ENCODE measurements around the gene SRXN1. TPM values are rescaled to one million over a fixed set of nuclear protein-coding genes. Genes with fewer than 3 reads are reported as not detected.

Gene SRXN1
- total RNA-seq, 1 donor from 2014 or later: 47.6 TPM

- DNase-seq (no peak), ATAC-seq (ENCODE audit: poor library complexity) (no peak)
- intact Hi-C loops (cut with DNase I): no loop called here
Observed at GRCh38 chr20:618980-619379, 34.0 kb downstream of the SRXN1 start.

- intact Hi-C loops (cut with DNase I): no loop called here
- no peak for DNase-seq
- ATAC-seq (ENCODE audit: poor library complexity): no peak
Observed at GRCh38 chr20:617934-618690, 34.9 kb downstream of the SRXN1 start.

GRCh38 chr20:615514-615913, 37.5 kb downstream of the SRXN1 start:
- ATAC-seq (ENCODE audit: poor library complexity): no peak
- DNase-seq: no peak
- intact Hi-C loops (cut with DNase I): no loop called here

- DNase-seq (no peak), ATAC-seq (ENCODE audit: poor library complexity) (no peak)
- intact Hi-C loops (cut with DNase I): no loop called here
Observed at GRCh38 chr20:611843-612185, 41.2 kb downstream of the SRXN1 start.

- no peak for DNase-seq
- intact Hi-C loops (cut with DNase I): no loop called here
Observed at GRCh38 chr20:611047-611842, 41.8 kb downstream of the SRXN1 start.

GRCh38 chr20:610130-611046, 42.6 kb downstream of the SRXN1 start, which contains the start of gene TCF15:
Gene TCF15 (minus strand): TSS chr20:610309. CDS start chr20:610237, 72 bp downstream.
- ATAC-seq (ENCODE audit: poor library complexity) (peak; percentile 88), DNase-seq (peak; percentile 75)
- intact Hi-C loops (cut with DNase I): no loop called here

More at GRCh38 chr20:611047-611842, 41.8 kb downstream of the SRXN1 start:
- no peak for ATAC-seq (ENCODE audit: poor library complexity)

- DNase-seq (no peak), ATAC-seq (ENCODE audit: poor library complexity) (no peak)
- intact Hi-C loops (cut with DNase I): loop anchor here (5.0 kb wide), 1 partner anchor 42 kb away; no protein-coding TSS in a partner anchor
Observed at GRCh38 chr20:609371-609964, 43.5 kb downstream of the SRXN1 start.

GRCh38 chr20:608970-609369, 44.0 kb downstream of the SRXN1 start:
- intact Hi-C loops (cut with DNase I): loop anchor here (5.0 kb wide), 1 partner anchor 42 kb away; no protein-coding TSS in a partner anchor
- DNase-seq (no peak), ATAC-seq (ENCODE audit: poor library complexity) (no peak)

GRCh38 chr20:607476-607875, 45.5 kb downstream of the SRXN1 start:
- intact Hi-C loops (cut with DNase I): loop anchor here (5.0 kb wide), 1 partner anchor 40 kb away; no protein-coding TSS in a partner anchor
- DNase-seq (no peak), ATAC-seq (ENCODE audit: poor library complexity) (no peak)

- ATAC-seq (ENCODE audit: poor library complexity) (no peak), DNase-seq (no peak)
- intact Hi-C loops (cut with DNase I): loop anchor here (5.0 kb wide), 1 partner anchor 38 kb away; no protein-coding TSS in a partner anchor
Observed at GRCh38 chr20:605237-605636, 47.8 kb downstream of the SRXN1 start.

- intact Hi-C loops (cut with DNase I): no loop called here
- ATAC-seq (ENCODE audit: poor library complexity) (peak; percentile 59), DNase-seq (no peak)
Observed at GRCh38 chr20:603116-603640, 49.8 kb downstream of the SRXN1 start.

- DNase-seq (peak; percentile 80), ATAC-seq (ENCODE audit: poor library complexity) (peak; percentile 74)
- intact Hi-C loops (cut with DNase I): no loop called here
Observed at GRCh38 chr20:602111-602970, 50.7 kb downstream of the SRXN1 start.

- intact Hi-C loops (cut with DNase I): no loop called here
- ATAC-seq (ENCODE audit: poor library complexity) (no peak), DNase-seq (no peak)
Observed at GRCh38 chr20:600736-601135, 52.3 kb downstream of the SRXN1 start.

GRCh38 chr20:600141-600540, 52.9 kb downstream of the SRXN1 start:
- DNase-seq: no peak
- no peak for ATAC-seq (ENCODE audit: poor library complexity)
- intact Hi-C loops (cut with DNase I): no loop called here

GRCh38 chr20:598133-598850, 54.7 kb downstream of the SRXN1 start:
- intact Hi-C loops (cut with DNase I): no loop called here
- no peak for ATAC-seq (ENCODE audit: poor library complexity)
- DNase-seq: no peak

- ATAC-seq (ENCODE audit: poor library complexity): no peak
- intact Hi-C loops (cut with DNase I): no loop called here
- DNase-seq: no peak
Observed at GRCh38 chr20:597560-597959, 55.4 kb downstream of the SRXN1 start.
